CD4-positive, alpha-beta T cell treated with Interleukin-21 for 1 hour (primary cell): ENCODE results near the gene CACNA1C.
"Not testable (repeated sequence)": the region's sequence is repeated elsewhere in the genome, so short reads cannot be mapped to it uniquely, and the experiment has no call there.

ENCODE experiments used
- DNase-seq: peaks from one replicate; pipeline ENCODE4 v3.0.0-alpha.2; 2020

CACNA1C gene

GRCh38 chr12:2113119-2113912 lies 60.5 kb downstream of the CACNA1C start:
- no peak for DNase-seq

- DNase-seq, result no peak
Observed at GRCh38 chr12:2114071-2114470, 61.3 kb downstream of the CACNA1C start.

GRCh38 chr12:2115101-2115845 lies 62.5 kb downstream of the CACNA1C start:
- DNase-seq, result no peak

GRCh38 chr12:2117541-2117940 lies 64.8 kb downstream of the CACNA1C start:
- DNase-seq, result no peak

- no peak for DNase-seq
Observed at GRCh38 chr12:2118061-2118460, 65.3 kb downstream of the CACNA1C start.

GRCh38 chr12:2118481-2119255 lies 65.9 kb downstream of the CACNA1C start:
- no peak for DNase-seq

- no peak for DNase-seq
Observed at GRCh38 chr12:2119266-2119665, 66.5 kb downstream of the CACNA1C start.

- no peak for DNase-seq
Observed at GRCh38 chr12:2120982-2121758, 68.4 kb downstream of the CACNA1C start.

GRCh38 chr12:2124466-2125023 lies 71.8 kb downstream of the CACNA1C start:
- no peak for DNase-seq

GRCh38 chr12:2125651-2126522 lies 73.1 kb downstream of the CACNA1C start:
- no peak for DNase-seq

GRCh38 chr12:2126676-2127406 lies 74.1 kb downstream of the CACNA1C start:
- no peak for DNase-seq

GRCh38 chr12:2129076-2129475 lies 76.3 kb downstream of the CACNA1C start:
- DNase-seq, result no peak

GRCh38 chr12:2135661-2136418 lies 83.1 kb downstream of the CACNA1C start:
- not testable (repeated sequence) for DNase-seq

- no peak for DNase-seq
Observed at GRCh38 chr12:2136901-2137300, 84.1 kb downstream of the CACNA1C start.

- no peak for DNase-seq
Observed at GRCh38 chr12:2137711-2138110, 84.9 kb downstream of the CACNA1C start.

GRCh38 chr12:2138294-2138693 lies 85.5 kb downstream of the CACNA1C start:
- DNase-seq, result no peak

GRCh38 chr12:2138871-2139308 lies 86.1 kb downstream of the CACNA1C start:
- DNase-seq, result no peak

- DNase-seq, result no peak
Observed at GRCh38 chr12:2139651-2140050, 86.9 kb downstream of the CACNA1C start.

- no peak for DNase-seq
Observed at GRCh38 chr12:2140858-2141519, 88.2 kb downstream of the CACNA1C start.
